Brain microvascular endothelial cell (primary cell): ENCODE measurements around the gene SYT2.

Experiments used
- DNase-seq: peaks from one replicate; pipeline ENCODE4 v3.0.0-alpha.2; 2020
- H3K27ac ChIP-seq: fragments of 250-450 bp; sonication (Bioruptor Pico); 2 replicates; pipeline ENCODE4 v1.5.1; 2020; ENCODE audit warnings: mild to moderate bottlenecking, moderate library complexity
- H3K27me3 ChIP-seq: fragments of 250-450 bp; sonication (Bioruptor Pico); replicated peaks from 2 replicates; pipeline ENCODE4 v1.5.1; 2020; ENCODE audit warnings: mild to moderate bottlenecking
- H3K36me3 ChIP-seq: fragments of 250-450 bp; sonication (Bioruptor Pico); replicated peaks from 2 replicates; pipeline ENCODE4 v1.5.1; 2020; ENCODE audit warnings: mild to moderate bottlenecking
- H3K4me3 ChIP-seq: 2 replicates; pipeline ENCODE4 v1.5.1; 2011; ENCODE audit warnings: low read depth, mild to moderate bottlenecking, control low read depth, low read length, moderate library complexity
- CTCF ChIP-seq: IDR thresholded peaks from 2 replicates; pipeline ENCODE4 v1.5.1; 2011; ENCODE audit warnings: low read depth, mild to moderate bottlenecking, moderate library complexity, low read length, control low read depth, inconsistent platforms; ENCODE audit errors: missing control alignments
- in situ Hi-C: cut with HindIII; loops from 2 replicates; pipeline ENCODE4 v1.10.0; 2017; ENCODE audit warnings: low sequenced_read_pairs, low pct_ligation_motif_present

Gene SYT2

GRCh38 chr1:202700061-202700460 is 10.2 kb downstream of the SYT2 start:
- Histone ChIP-seq H3K27ac (no peak overlapping the region), H3K4me3 (no peak overlapping the region), H3K27me3 (peaks cover 49% of the 10 kb centered on the region), H3K36me3 (no peaks in the 10 kb centered on the region)
- TF ChIP-seq CTCF, result no peak
- no peak for DNase-seq
- in situ Hi-C loops, result no loop called here

- DNase-seq, result no peak
- TF ChIP-seq CTCF, result no peak
- no peak overlapping the region for H3K4me3 ChIP-seq
- in situ Hi-C loops, result no loop called here
- no peaks in the 10 kb centered on the region for H3K36me3 ChIP-seq
- peaks cover 38% of the 10 kb centered on the region for H3K27me3 ChIP-seq
- no peak overlapping the region for H3K27ac ChIP-seq
Measured at GRCh38 chr1:202698276-202698675, 12.0 kb downstream of the SYT2 start.

GRCh38 chr1:202697038-202697437 is 13.2 kb downstream of the SYT2 start:
- Histone ChIP-seq H3K4me3 (no peak overlapping the region), H3K27ac (no peak overlapping the region), H3K36me3 (no peaks in the 10 kb centered on the region), H3K27me3 (peaks cover 34% of the 10 kb centered on the region)
- no peak for TF ChIP-seq CTCF
- in situ Hi-C loops, result no loop called here
- no peak for DNase-seq

- Histone ChIP-seq H3K4me3 (no peak overlapping the region), H3K27me3 (peaks cover 30% of the 10 kb centered on the region), H3K27ac (no peak overlapping the region), H3K36me3 (no peaks in the 10 kb centered on the region)
- no peak for DNase-seq
- in situ Hi-C loops, result no loop called here
- no peak for TF ChIP-seq CTCF
Measured at GRCh38 chr1:202694314-202694713, 15.9 kb downstream of the SYT2 start.

- in situ Hi-C loops, result no loop called here
- H3K27me3 ChIP-seq, result peaks cover 29% of the 10 kb centered on the region
Measured at GRCh38 chr1:202692959-202693555, 17.2 kb downstream of the SYT2 start.

More at GRCh38 chr1:202692959-202693555, 17.2 kb downstream of the SYT2 start:
- Histone ChIP-seq H3K27ac (no peak overlapping the region), H3K36me3 (no peaks in the 10 kb centered on the region), H3K4me3 (no peak overlapping the region)
- DNase-seq, result peak; percentile 65
- peak; percentile 56 for TF ChIP-seq CTCF
